A549 treated with AZD9567 at 1 μM for 4 hours (cell line): ENCODE measurements around the gene IFIT2. TPM values are rescaled to one million over a fixed set of nuclear protein-coding genes. Genes with fewer than 3 reads are reported as not detected.

Experiments used
- total RNA-seq: library from RNA; stranded (reverse); fragments of 200-300 nt; extraction: Qiagen RNA extraction; gene quantifications from 5 replicates; pipeline ENCODE4 v1.2.3, GENCODE V29; 2022; ENCODE audit not compliant: insufficient read depth

The IFIT2 gene, protein sequence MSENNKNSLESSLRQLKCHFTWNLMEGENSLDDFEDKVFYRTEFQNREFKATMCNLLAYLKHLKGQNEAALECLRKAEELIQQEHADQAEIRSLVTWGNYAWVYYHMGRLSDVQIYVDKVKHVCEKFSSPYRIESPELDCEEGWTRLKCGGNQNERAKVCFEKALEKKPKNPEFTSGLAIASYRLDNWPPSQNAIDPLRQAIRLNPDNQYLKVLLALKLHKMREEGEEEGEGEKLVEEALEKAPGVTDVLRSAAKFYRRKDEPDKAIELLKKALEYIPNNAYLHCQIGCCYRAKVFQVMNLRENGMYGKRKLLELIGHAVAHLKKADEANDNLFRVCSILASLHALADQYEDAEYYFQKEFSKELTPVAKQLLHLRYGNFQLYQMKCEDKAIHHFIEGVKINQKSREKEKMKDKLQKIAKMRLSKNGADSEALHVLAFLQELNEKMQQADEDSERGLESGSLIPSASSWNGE
- 1.5 to 2.3 TPM (median 2.1 TPM) in 5 replicates for total RNA-seq

DNA sequence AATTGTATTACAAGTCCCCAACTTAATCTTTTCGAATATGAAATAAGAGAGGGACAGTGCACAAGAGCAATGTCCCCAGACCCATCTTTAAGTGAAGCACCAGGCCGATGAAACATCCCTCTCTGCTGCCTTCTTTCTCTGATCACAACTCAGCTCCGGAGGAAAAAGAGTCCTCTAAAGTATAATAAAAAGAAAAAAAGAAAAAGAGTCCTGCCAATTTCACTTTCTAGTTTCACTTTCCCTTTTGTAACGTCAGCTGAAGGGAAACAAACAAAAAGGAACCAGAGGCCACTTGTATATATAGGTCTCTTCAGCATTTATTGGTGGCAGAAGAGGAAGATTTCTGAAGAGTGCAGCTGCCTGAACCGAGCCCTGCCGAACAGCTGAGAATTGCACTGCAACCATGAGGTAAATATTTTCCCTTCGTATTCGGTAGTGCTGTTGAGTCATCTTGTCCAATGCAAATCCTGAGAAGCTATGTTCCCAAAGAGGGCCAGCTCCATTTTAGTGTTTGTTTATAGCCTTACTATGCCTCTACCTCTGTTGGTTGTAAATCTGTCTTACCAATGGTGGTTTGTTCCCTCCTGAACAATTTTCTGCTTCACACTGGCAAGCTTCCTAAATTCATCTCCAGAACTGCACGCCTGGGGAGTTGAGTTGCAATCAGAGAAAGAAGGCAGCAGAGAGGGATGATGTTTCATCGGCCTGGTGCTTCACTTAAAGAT, at the start of gene IFIT2:
TSS of gene IFIT2 (plus strand) at position 326 of the 725 bp plus-strand sequence. CDS start at position 404, 78 bp downstream.

DNA sequence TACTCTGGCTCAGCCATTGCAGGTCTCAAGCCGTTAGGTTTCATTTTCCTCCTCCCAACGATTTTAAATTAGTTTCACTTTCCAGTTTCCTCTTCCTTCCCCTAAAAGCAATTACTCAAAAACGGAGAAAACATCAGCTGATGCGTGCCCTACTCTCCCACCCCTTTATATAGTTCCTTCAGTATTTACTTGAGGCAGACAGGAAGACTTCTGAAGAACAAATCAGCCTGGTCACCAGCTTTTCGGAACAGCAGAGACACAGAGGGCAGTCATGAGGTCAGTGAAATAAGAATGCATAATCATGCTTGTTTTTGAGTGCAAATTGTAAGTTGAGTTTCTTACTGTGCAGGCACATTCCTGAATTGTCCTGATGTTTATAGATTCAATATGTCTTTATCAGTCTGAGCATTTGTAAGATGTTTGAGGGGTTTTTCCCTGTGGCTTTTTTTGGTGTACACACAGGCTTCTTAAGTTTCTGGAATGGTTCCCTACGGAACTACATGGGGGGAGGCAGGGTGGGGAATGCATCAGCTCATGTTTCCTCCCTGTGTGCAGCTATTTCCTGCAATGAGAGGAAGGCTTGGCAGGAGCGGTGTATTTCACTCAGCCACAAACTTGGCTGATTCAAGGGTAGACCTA, 26.1 kb downstream of the IFIT2 start, which contains the start of gene IFIT3:
TSS of gene IFIT3 (plus strand) at position 195 of the 639 bp plus-strand sequence. CDS start at position 272, 77 bp downstream.

Other genes starting within 250 kb of the IFIT2 start
- 0.06 to 0.11 TPM (median 0.09 TPM) in 4 of 5 replicates, not detected in the other for gene CH25H, start 94.7 kb upstream of the IFIT2 start, total RNA-seq
- gene LIPA, start 50.3 kb upstream of the IFIT2 start, total RNA-seq: 43.9 to 54.8 TPM (median 48.0 TPM) in 5 replicates
- 3.0 to 5.1 TPM (median 4.1 TPM) in 5 replicates for gene IFIT3, start 26.0 kb downstream of the IFIT2 start, total RNA-seq
- gene IFIT1B, start 76.0 kb downstream of the IFIT2 start, total RNA-seq: not detected in 5 replicates
- gene IFIT1, start 90.6 kb downstream of the IFIT2 start, total RNA-seq: 3.2 to 6.8 TPM (median 3.6 TPM) in 5 replicates
- 6.6 to 9.1 TPM (median 8.4 TPM) in 5 replicates for gene IFIT5, start 112.5 kb downstream of the IFIT2 start, total RNA-seq
- gene SLC16A12, start 233.5 kb downstream of the IFIT2 start, total RNA-seq: 0.16 to 0.39 TPM (median 0.24 TPM) in 4 of 5 replicates, not detected in the other